Right lobe of liver (tissue), 4 donors: ENCODE data around the gene KLHL34.

Experiments used
- POLR2A ChIP-seq: fragments of 450-650 bp; IDR thresholded peaks from one replicate; pipeline ENCODE4 v1.6.1; 2017; ENCODE audit warnings: antibody characterized with exemption, mild to moderate bottlenecking
- TF ChIP-seq, protein P1 (sequence below), 4 donors: fragments of 200-600 bp in 3 of 4; fragments of 450-650 bp in 1 of 4; IDR thresholded peaks; one replicate each; pipeline versions ENCODE4 v1.5.1 to v1.8.0; 2016 to 2022; ENCODE audit warnings: antibody characterized with exemption in 4 of 4, mild to moderate bottlenecking in 2 of 4
- donor health status: DM: no; HTN: no; CAD: no.
- donor health status: DM: no; HTN: no; CAD: no.
- donor health status: DM: no; HTN: yes; CAD: no.

DNA sequence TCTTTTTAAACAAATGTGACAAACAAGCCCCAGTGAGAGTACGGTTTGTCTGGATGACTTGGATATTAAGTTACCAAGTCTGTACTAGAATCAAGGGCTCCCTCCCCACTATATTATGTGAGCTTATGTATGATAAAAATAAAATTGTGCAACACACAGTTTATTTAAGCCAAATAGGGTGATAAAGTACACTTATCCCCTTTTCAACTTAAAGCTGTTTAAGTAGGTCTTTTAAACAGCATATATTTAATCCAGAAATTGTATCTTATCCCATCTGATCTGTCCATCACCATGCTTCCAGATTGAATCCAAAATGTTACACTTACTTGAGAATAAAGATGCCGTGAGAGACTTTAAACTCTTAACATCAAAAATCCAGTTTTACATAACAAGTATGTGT is 2.0 kb upstream of the KLHL34 start:
- TF ChIP-seq, protein P1, sequence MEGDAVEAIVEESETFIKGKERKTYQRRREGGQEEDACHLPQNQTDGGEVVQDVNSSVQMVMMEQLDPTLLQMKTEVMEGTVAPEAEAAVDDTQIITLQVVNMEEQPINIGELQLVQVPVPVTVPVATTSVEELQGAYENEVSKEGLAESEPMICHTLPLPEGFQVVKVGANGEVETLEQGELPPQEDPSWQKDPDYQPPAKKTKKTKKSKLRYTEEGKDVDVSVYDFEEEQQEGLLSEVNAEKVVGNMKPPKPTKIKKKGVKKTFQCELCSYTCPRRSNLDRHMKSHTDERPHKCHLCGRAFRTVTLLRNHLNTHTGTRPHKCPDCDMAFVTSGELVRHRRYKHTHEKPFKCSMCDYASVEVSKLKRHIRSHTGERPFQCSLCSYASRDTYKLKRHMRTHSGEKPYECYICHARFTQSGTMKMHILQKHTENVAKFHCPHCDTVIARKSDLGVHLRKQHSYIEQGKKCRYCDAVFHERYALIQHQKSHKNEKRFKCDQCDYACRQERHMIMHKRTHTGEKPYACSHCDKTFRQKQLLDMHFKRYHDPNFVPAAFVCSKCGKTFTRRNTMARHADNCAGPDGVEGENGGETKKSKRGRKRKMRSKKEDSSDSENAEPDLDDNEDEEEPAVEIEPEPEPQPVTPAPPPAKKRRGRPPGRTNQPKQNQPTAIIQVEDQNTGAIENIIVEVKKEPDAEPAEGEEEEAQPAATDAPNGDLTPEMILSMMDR (IDR thresholded peaks at IDR 0.05) = no peak
- no peak for TF ChIP-seq POLR2A
